CD4-positive, alpha-beta memory T cell (primary cell): ENCODE measurements around the gene STAB1. TPM values are rescaled to one million over a fixed set of nuclear protein-coding genes. Genes with fewer than 3 reads are reported as not detected.

Experiments
- CTCF ChIA-PET: fragments of 350-600 bp; sonication (Branson Sonifier 250); formaldehyde crosslinking; loops from one replicate; lab custom pipeline; 2021; ENCODE audit warnings: inconsistent platforms; ENCODE audit not compliant: partially characterized antibody; lab: Charles Lee
- POLR2A ChIA-PET: fragments of 350-600 bp; sonication (Branson Sonifier 250); formaldehyde crosslinking; loops from one replicate; lab custom pipeline; 2021; ENCODE audit not compliant: partially characterized antibody; lab: Charles Lee
- DNase-seq, 5 donors: peaks; one replicate each; pipeline versions ENCODE4 v3.0.0 to v3.0.0-alpha.2; 2020 to 2022; ENCODE audit warnings: mixed read lengths in 1 of 5
- H3K27ac ChIP-seq: one replicate; pipeline ENCODE4 v1.7.0; 2013; ENCODE audit warnings: low read depth, low read length
- H3K27me3 ChIP-seq: 2 replicates; pipeline ENCODE4 v1.7.0; 2013; ENCODE audit warnings: mild to moderate bottlenecking, low read length, moderate library complexity; ENCODE audit not compliant: insufficient read depth
- H3K36me3 ChIP-seq: 2 replicates; pipeline ENCODE4 v1.7.0; 2013; ENCODE audit warnings: mild to moderate bottlenecking, low read length, moderate library complexity; ENCODE audit not compliant: insufficient read depth
- H3K4me1 ChIP-seq: 2 replicates; pipeline ENCODE4 v1.7.0; 2013; ENCODE audit warnings: mild to moderate bottlenecking, low read length, moderate library complexity; ENCODE audit not compliant: insufficient read depth
- H3K4me3 ChIP-seq, 2 donors: one replicate each; pipeline ENCODE4 v1.7.0; 2013; ENCODE audit warnings: low read length in 2 of 2, mild to moderate bottlenecking in 1 of 2
- H3K9me3 ChIP-seq, 2 donors: one replicate each; pipeline ENCODE4 v1.7.0; 2013; ENCODE audit warnings: low read length in 2 of 2, control low read depth in 1 of 2; ENCODE audit not compliant: control insufficient read depth in 1 of 2
- H3K27ac Mint-ChIP-seq, 7 donors: one replicate each; pipeline ENCODE4 v1.8.0; 2020 to 2021; ENCODE audit warnings: mixed read lengths in 7 of 7, mild to moderate bottlenecking in 6 of 7, inconsistent platforms in 3 of 7, moderate library complexity in 3 of 7
- H3K27me3 Mint-ChIP-seq, 2 donors: one replicate each; pipeline ENCODE4 v1.8.0; 2020 to 2021; ENCODE audit warnings: mixed read lengths in 2 of 2
- H3K36me3 Mint-ChIP-seq, 2 donors: one replicate each; pipeline ENCODE4 v1.8.0; 2020 to 2021; ENCODE audit warnings: mixed read lengths in 2 of 2, inconsistent platforms in 1 of 2, mild to moderate bottlenecking in 1 of 2
- H3K4me1 Mint-ChIP-seq, 4 donors: one replicate each; pipeline ENCODE4 v1.8.0; 2020 to 2021; ENCODE audit warnings: mixed read lengths in 4 of 4, mild to moderate bottlenecking in 1 of 4
- H3K4me3 Mint-ChIP-seq, 8 donors: one replicate each; pipeline ENCODE4 v1.8.0; 2020 to 2021; ENCODE audit warnings: mixed read lengths in 8 of 8, mild to moderate bottlenecking in 7 of 8, moderate library complexity in 6 of 8, inconsistent platforms in 3 of 8
- H3K9me3 Mint-ChIP-seq, 8 donors: one replicate each; pipeline ENCODE4 v1.8.0; 2020 to 2021; ENCODE audit warnings: mixed read lengths in 8 of 8, mild to moderate bottlenecking in 5 of 8, inconsistent platforms in 3 of 8, moderate library complexity in 1 of 8
- intact Hi-C: fragments of 100-400 bp; cut with micrococcal nuclease; formaldehyde crosslinking; loops from one replicate; pipeline ENCODE4 v1.15.1; 2023
- polyA plus RNA-seq, 2 donors: library from polyadenylated mRNA; unstranded; fragments of 300-500 nt; fragmentation: Illumina TruSeq; gene quantifications; one replicate each; pipeline ENCODE4 v1.2.3, GENCODE V29; 2021
- total RNA-seq, 2 experiments: library from RNA; stranded (reverse); gene quantifications; one replicate each; pipeline ENCODE4 v1.2.3, GENCODE V29; 2021

Gene STAB1
- total and polyA plus RNA-seq, 4 experiments from 2014 or later, result 11.3 to 13.9 TPM; not detected in 2

GRCh38 chr3:52534281-52535183 is 39.4 kb downstream of the STAB1 start:
- H3K9me3 Mint-ChIP-seq, result peaks cover 0 to 3% (median 0%) of the 10 kb centered on the region in 8 donors
- no peak overlapping the region for H3K27ac ChIP-seq
- H3K36me3 ChIP-seq, result no peaks in the 10 kb centered on the region
- intact Hi-C loops, result loop anchor here (5.0 kb wide), 1 partner anchor 153 kb away; the partner anchor contains the start of genes GNL3 and PBRM1
- no peaks in the 10 kb centered on the region for H3K9me3 ChIP-seq
- CTCF ChIA-PET, result no interaction called here
- H3K36me3 Mint-ChIP-seq, result peaks cover 7 to 11% of the 10 kb centered on the region in 2 donors
- peak overlapping the region in 5 of 7 donors; percentile 68 to 94 (median 82) for H3K27ac Mint-ChIP-seq
- no peaks in the 10 kb centered on the region for H3K27me3 Mint-ChIP-seq
- peak overlapping the region; percentile 66 to 98 (median 78) for H3K4me3 Mint-ChIP-seq
- peaks cover 39% of the 10 kb centered on the region for H3K4me1 ChIP-seq
- POLR2A ChIA-PET, result interaction anchor here (1.9 kb wide), 1 partner anchor 45 kb away, joined by 5 read pairs; no protein-coding TSS in a partner anchor
- no peaks in the 10 kb centered on the region for H3K27me3 ChIP-seq
- no peak for DNase-seq
- H3K4me1 Mint-ChIP-seq, result peaks cover 24 to 52% (median 41%) of the 10 kb centered on the region in 4 donors
- peak overlapping the region in 1 of 2 donors; percentile 38 for H3K4me3 ChIP-seq

GRCh38 chr3:52535411-52536111 is 40.4 kb downstream of the STAB1 start:
- peaks cover 24 to 60% (median 45%) of the 10 kb centered on the region in 4 donors for H3K4me1 Mint-ChIP-seq
- H3K27ac Mint-ChIP-seq, result peak overlapping the region in 5 of 7 donors; percentile 29 to 100 (median 99)
- Histone ChIP-seq H3K27ac (no peak overlapping the region), H3K4me1 (peaks cover 46% of the 10 kb centered on the region), H3K27me3 (no peaks in the 10 kb centered on the region), H3K9me3 (no peaks in the 10 kb centered on the region), H3K36me3 (no peaks in the 10 kb centered on the region), H3K4me3 (peak overlapping the region; percentile 24 to 45)
- POLR2A ChIA-PET, result interaction anchor here (0.6 to 1.9 kb wide), 12 partner anchors 9 to 540 kb away, joined by 3 to 9 read pairs (median 4); partner anchors contain the start of genes GLYCTK, NEK4, NISCH and RPL29
- no peaks in the 10 kb centered on the region for H3K27me3 Mint-ChIP-seq
- peaks cover 0 to 3% (median 0%) of the 10 kb centered on the region in 8 donors for H3K9me3 Mint-ChIP-seq
- intact Hi-C loops, result loop anchor here (1.0 to 5.0 kb wide), 4 partner anchors 79 to 1035 kb away; partner anchors contain the start of genes DCAF1, GNL3, PBRM1 and SPCS1
- DNase-seq, result no peak
- peak overlapping the region; percentile 98 to 100 (median 100) for H3K4me3 Mint-ChIP-seq
- CTCF ChIA-PET, result interaction anchor here (0.9 to 1.3 kb wide), 2 partner anchors 9 to 88 kb away, joined by 3 to 4 read pairs; no protein-coding TSS in a partner anchor
- peaks cover 7 to 15% of the 10 kb centered on the region in 2 donors for H3K36me3 Mint-ChIP-seq

GRCh38 chr3:52536112-52536368 is 40.9 kb downstream of the STAB1 start:
- Histone ChIP-seq H3K36me3 (no peaks in the 10 kb centered on the region), H3K4me1 (peaks cover 46% of the 10 kb centered on the region), H3K9me3 (no peaks in the 10 kb centered on the region), H3K27ac (no peak overlapping the region), H3K27me3 (no peaks in the 10 kb centered on the region), H3K4me3 (peak overlapping the region; percentile 24 to 45)
- peak overlapping the region; percentile 58 to 100 (median 99) for H3K27ac Mint-ChIP-seq
- no peak for DNase-seq
- H3K4me1 Mint-ChIP-seq, result peaks cover 24 to 64% (median 49%) of the 10 kb centered on the region in 4 donors
- no peaks in the 10 kb centered on the region for H3K27me3 Mint-ChIP-seq
- peaks cover 0 to 3% (median 0%) of the 10 kb centered on the region in 8 donors for H3K9me3 Mint-ChIP-seq
- peaks cover 7 to 20% of the 10 kb centered on the region in 2 donors for H3K36me3 Mint-ChIP-seq
- ChIA-PET CTCF (interaction anchor here (0.9 to 1.3 kb wide), 2 partner anchors 9 to 88 kb away, joined by 3 to 4 read pairs; no protein-coding TSS in a partner anchor), POLR2A (interaction anchor here (0.6 to 1.9 kb wide), 12 partner anchors 9 to 541 kb away, joined by 3 to 9 read pairs (median 4); partner anchors contain the start of genes GLYCTK, NEK4, NISCH and RPL29)
- peak overlapping the region; percentile 98 to 100 (median 100) for H3K4me3 Mint-ChIP-seq
- intact Hi-C loops, result loop anchor here (1.0 to 5.0 kb wide), 4 partner anchors 79 to 1035 kb away; partner anchors contain the start of genes DCAF1, GNL3, PBRM1 and SPCS1

- intact Hi-C loops, result loop anchor here (1.0 to 5.0 kb wide), 4 partner anchors 80 to 1036 kb away; partner anchors contain the start of genes DCAF1, GNL3, PBRM1 and SPCS1
- POLR2A ChIA-PET, result interaction anchor here (0.6 to 1.9 kb wide), 12 partner anchors 10 to 541 kb away, joined by 3 to 9 read pairs (median 4); partner anchors contain the start of genes GLYCTK, NEK4, NISCH and RPL29
- H3K9me3 Mint-ChIP-seq, result peaks cover 0 to 3% (median 0%) of the 10 kb centered on the region in 8 donors
- peak within 1 kb of the TSS; percentile 94 to 100 (median 99) for H3K27ac Mint-ChIP-seq
- DNase-seq, result peak; percentile 96 to 99 (median 98)
- Histone ChIP-seq H3K9me3 (no peaks in the 10 kb centered on the region), H3K27ac (peak within 1 kb of the TSS; percentile 74), H3K4me3 (peak within 1 kb of the TSS; percentile 83 to 95), H3K27me3 (no peaks in the 10 kb centered on the region), H3K4me1 (peaks cover 46% of the 10 kb centered on the region), H3K36me3 (no peaks in the 10 kb centered on the region)
- CTCF ChIA-PET, result interaction anchor here (0.9 to 1.3 kb wide), 2 partner anchors 8 to 89 kb away, joined by 3 to 4 read pairs; no protein-coding TSS in a partner anchor
- H3K4me1 Mint-ChIP-seq, result peaks cover 24 to 68% (median 49%) of the 10 kb centered on the region in 4 donors
- H3K4me3 Mint-ChIP-seq, result peak within 1 kb of the TSS; percentile 98 to 100 (median 100)
- H3K36me3 Mint-ChIP-seq, result peaks cover 7 to 25% of the 10 kb centered on the region in 2 donors
- H3K27me3 Mint-ChIP-seq, result no peaks in the 10 kb centered on the region
Observed at GRCh38 chr3:52536369-52537164, 41.4 kb downstream of the STAB1 start, which contains the start of gene UQCC5. UQCC5 (plus strand) TSS chr3:52536605; CDS start chr3:52536756, 151 bp downstream.

GRCh38 chr3:52537165-52537620 is 42.1 kb downstream of the STAB1 start:
- H3K9me3 Mint-ChIP-seq, result peaks cover 0 to 3% (median 0%) of the 10 kb centered on the region in 8 donors
- H3K27me3 ChIP-seq, result no peaks in the 10 kb centered on the region
- H3K27ac ChIP-seq, result peak overlapping the region; percentile 74
- DNase-seq, result no peak
- ChIA-PET POLR2A (interaction anchor here (0.6 kb wide), 1 partner anchor 44 kb away, joined by 3 read pairs; no protein-coding TSS in a partner anchor), CTCF (interaction anchor here (0.6 kb wide), 1 partner anchor 10 kb away, joined by 3 read pairs; no protein-coding TSS in a partner anchor)
- no peaks in the 10 kb centered on the region for H3K9me3 ChIP-seq
- H3K27ac Mint-ChIP-seq, result peak overlapping the region; percentile 94 to 100 (median 99)
- H3K4me1 Mint-ChIP-seq, result peaks cover 24 to 69% (median 49%) of the 10 kb centered on the region in 4 donors
- peak overlapping the region; percentile 83 to 95 for H3K4me3 ChIP-seq
- H3K27me3 Mint-ChIP-seq, result no peaks in the 10 kb centered on the region
- H3K36me3 Mint-ChIP-seq, result peaks cover 7 to 30% of the 10 kb centered on the region in 2 donors
- no peaks in the 10 kb centered on the region for H3K36me3 ChIP-seq
- H3K4me1 ChIP-seq, result peaks cover 46% of the 10 kb centered on the region
- intact Hi-C loops, result loop anchor here (2.0 to 5.0 kb wide), 3 partner anchors 80 to 1036 kb away; partner anchors contain the start of genes DCAF1, GNL3 and PBRM1
- H3K4me3 Mint-ChIP-seq, result peak overlapping the region; percentile 98 to 100 (median 100)
